ENCODE results near the gene MAPK7. TPM values are rescaled to one million over a fixed set of nuclear protein-coding genes. Genes with fewer than 3 reads are reported as not detected.

Gene MAPK7
- total RNA-seq, 1 experiment from 2014 or later = 23.3 TPM

GRCh38 chr17:19357761-19358160, 20.5 kb upstream of the MAPK7 start:
- CTCF ChIA-PET = no interaction called here
- TF ChIP-seq CTCF (conservative IDR thresholded peaks at IDR 0.05) (no peak), EZH2 (IDR thresholded peaks at IDR 0.05; ENCODE audit: low read depth) (no peak)

GRCh38 chr17:19359151-19359550, 19.1 kb upstream of the MAPK7 start:
- H3K79me2 ChIP-seq (ENCODE audit: low read depth) = peaks cover 16% of the 10 kb centered on the region
- no peak overlapping the region for H3K4me2 ChIP-seq
- H3K4me1 ChIP-seq (replicated peaks; ENCODE audit: insufficient read depth) = peaks cover 18% of the 10 kb centered on the region
- no peak overlapping the region for H3K27ac ChIP-seq
- no peaks in the 10 kb centered on the region for H3K9me2 ChIP-seq (ENCODE audit: insufficient read depth)
- H3K36me3 ChIP-seq (ENCODE audit: low read depth) = peaks cover 13% of the 10 kb centered on the region; the same call in 1 of the 2 replicates
- no TSS peak for BruUV-seq (replicated peaks)
- no peak overlapping the region for H3K4me3 ChIP-seq
- intact Hi-C loops (cut with micrococcal nuclease; ENCODE audit: unreplicated experiment) = no loop called here
- no peaks in the 10 kb centered on the region for H3K27me3 ChIP-seq (ENCODE audit: insufficient read depth, low read depth)
- CTCF ChIA-PET = no interaction called here
- TF ChIP-seq EZH2 (IDR thresholded peaks at IDR 0.05; ENCODE audit: low read depth) = no peak
- TF ChIP-seq CTCF (conservative IDR thresholded peaks at IDR 0.05) = no peak
- no peak for DNase-seq
- POLR2A ChIA-PET (ENCODE audit: unreplicated experiment) = no interaction called here
- peaks cover 23% of the 10 kb centered on the region for H3F3A ChIP-seq (ENCODE audit: insufficient read depth, low read depth)
- no peak overlapping the region for H2AFZ ChIP-seq
- no peaks in the 10 kb centered on the region for H4K20me1 ChIP-seq (ENCODE audit: insufficient read depth)
- H3K9me3 ChIP-seq (ENCODE audit: insufficient read depth, low read depth) = no peaks in the 10 kb centered on the region

More at GRCh38 chr17:19357761-19358160, 20.5 kb upstream of the MAPK7 start:
- Histone ChIP-seq H3K79me2 (ENCODE audit: low read depth) (peaks cover 16% of the 10 kb centered on the region), H3K4me3 (no peak overlapping the region), H3K9me2 (ENCODE audit: insufficient read depth) (no peaks in the 10 kb centered on the region), H3K9me3 (ENCODE audit: insufficient read depth, low read depth) (no peaks in the 10 kb centered on the region), H3K4me1 (replicated peaks; ENCODE audit: insufficient read depth) (peaks cover 16% of the 10 kb centered on the region), H3K27ac (no peak overlapping the region), H2AFZ (no peak overlapping the region), H3F3A (ENCODE audit: insufficient read depth, low read depth) (peaks cover 18% of the 10 kb centered on the region), H3K27me3 (ENCODE audit: insufficient read depth, low read depth) (no peaks in the 10 kb centered on the region), H3K4me2 (no peak overlapping the region), H4K20me1 (ENCODE audit: insufficient read depth) (no peaks in the 10 kb centered on the region), H3K36me3 (ENCODE audit: low read depth) (peaks cover 13% of the 10 kb centered on the region; the same call in 1 of the 2 replicates)
- no TSS peak for BruUV-seq (replicated peaks)
- POLR2A ChIA-PET (ENCODE audit: unreplicated experiment) = interaction anchor here (0.7 kb wide), 1 partner anchor 16 kb away, joined by 3 read pairs; no protein-coding TSS in a partner anchor
- no peak for DNase-seq
- intact Hi-C loops (cut with micrococcal nuclease; ENCODE audit: unreplicated experiment) = no loop called here

GRCh38 chr17:19359856-19360255, 18.4 kb upstream of the MAPK7 start:
- peaks cover 13% of the 10 kb centered on the region; the same call in 1 of the 2 replicates for H3K36me3 ChIP-seq (ENCODE audit: low read depth)
- no peak overlapping the region for H3K4me3 ChIP-seq
- no TSS peak for BruUV-seq (replicated peaks)
- peaks cover 16% of the 10 kb centered on the region for H3F3A ChIP-seq (ENCODE audit: insufficient read depth, low read depth)
- TF ChIP-seq EZH2 (IDR thresholded peaks at IDR 0.05; ENCODE audit: low read depth) (no peak), CTCF (conservative IDR thresholded peaks at IDR 0.05) (no peak)
- POLR2A ChIA-PET (ENCODE audit: unreplicated experiment) = no interaction called here
- no peak for DNase-seq
- H3K27me3 ChIP-seq (ENCODE audit: insufficient read depth, low read depth) = no peaks in the 10 kb centered on the region
- H3K4me1 ChIP-seq (replicated peaks; ENCODE audit: insufficient read depth) = peaks cover 13% of the 10 kb centered on the region
- no peak overlapping the region for H2AFZ ChIP-seq
- H3K79me2 ChIP-seq (ENCODE audit: low read depth) = peaks cover 16% of the 10 kb centered on the region
- intact Hi-C loops (cut with micrococcal nuclease; ENCODE audit: unreplicated experiment) = loop anchor here (5.0 kb wide), 2 partner anchors 292 to 392 kb away; no protein-coding TSS in a partner anchor
- no peak overlapping the region for H3K4me2 ChIP-seq
- CTCF ChIA-PET = no interaction called here
- no peaks in the 10 kb centered on the region for H3K9me2 ChIP-seq (ENCODE audit: insufficient read depth)
- H3K27ac ChIP-seq = no peak overlapping the region
- H4K20me1 ChIP-seq (ENCODE audit: insufficient read depth) = no peaks in the 10 kb centered on the region
- no peaks in the 10 kb centered on the region for H3K9me3 ChIP-seq (ENCODE audit: insufficient read depth, low read depth)
